ENCODE measurements around the gene KCNG1. TPM values are rescaled to one million over a fixed set of nuclear protein-coding genes. Genes with fewer than 3 reads are reported as not detected.

Gene KCNG1
- total RNA-seq, 2 donors from 2014 or later: 4.9 to 6.2 TPM

GRCh38 chr20:50957798-50958614, 64.9 kb downstream of the KCNG1 start, which contains the start of gene DPM1:
DPM1 (minus strand) TSS chr20:50958532; CDS start chr20:50958523, 9 bp downstream.
- H3K36me3 ChIP-seq (replicated peaks in 1 of 2; ENCODE audit: insufficient read depth in 1 of 2, low read depth in 2 of 2): peaks cover 0 to 2% of the 10 kb centered on the region in 2 donors
- WGBS, 2 donors: 0 to 1% methylated on average over 44 to 52 of the region's 52 CpGs
- no peaks in the 10 kb centered on the region for H3K9me3 ChIP-seq
- TF ChIP-seq CTCF (IDR thresholded peaks at IDR 0.05) (no peak), POLR2A (IDR thresholded peaks at IDR 0.05) (peak; percentile 78 to 97 (median 96))
- peak within 1 kb of the TSS; percentile 59 to 100 for H3K4me3 ChIP-seq
- H3K27me3 ChIP-seq: no peaks in the 10 kb centered on the region
- peak; percentile 84 to 90 (median 90) for DNase-seq
- H3K27ac ChIP-seq: peak within 1 kb of the TSS; percentile 71 to 92 (median 86)
- H3K4me1 ChIP-seq: peaks cover 36% of the 10 kb centered on the region
- intact Hi-C loops (cut with DNase I): no loop called here
- ATAC-seq: peak; percentile 90

- WGBS, 2 donors: 3% methylated on average over 7 of the region's 7 CpGs
- ATAC-seq (no peak), DNase-seq (peak in 1 of 4 donors; percentile 29)
- no peak for TF ChIP-seq POLR2A (IDR thresholded peaks at IDR 0.05)
- TF ChIP-seq CTCF (IDR thresholded peaks at IDR 0.05): no peak
- no peaks in the 10 kb centered on the region for H3K27me3 ChIP-seq
- H3K9me3 ChIP-seq: no peaks in the 10 kb centered on the region
- H3K4me1 ChIP-seq: peaks cover 36% of the 10 kb centered on the region
- intact Hi-C loops (cut with DNase I): no loop called here
- H3K36me3 ChIP-seq (replicated peaks in 1 of 2; ENCODE audit: insufficient read depth in 1 of 2, low read depth in 2 of 2): peaks cover 0 to 2% of the 10 kb centered on the region in 2 donors
- peak overlapping the region in 3 of 4 donors; percentile 82 to 92 (median 91) for H3K27ac ChIP-seq
- H3K4me3 ChIP-seq: peak overlapping the region; percentile 59 to 100
Observed at GRCh38 chr20:50957276-50957675, 65.6 kb downstream of the KCNG1 start.

- DNase-seq (no peak), ATAC-seq (no peak)
- Histone ChIP-seq H3K27ac (no peak overlapping the region), H3K27me3 (no peaks in the 10 kb centered on the region), H3K36me3 (replicated peaks in 1 of 2; ENCODE audit: insufficient read depth in 1 of 2, low read depth in 2 of 2) (peaks cover 0 to 17% of the 10 kb centered on the region in 2 donors), H3K9me3 (no peaks in the 10 kb centered on the region), H3K4me3 (no peak overlapping the region), H3K4me1 (peaks cover 19% of the 10 kb centered on the region)
- TF ChIP-seq POLR2A (IDR thresholded peaks at IDR 0.05): no peak
- no peak for TF ChIP-seq CTCF (IDR thresholded peaks at IDR 0.05)
- intact Hi-C loops (cut with DNase I): no loop called here
Observed at GRCh38 chr20:50953821-50954220, 69.1 kb downstream of the KCNG1 start.

Other genes starting within 250 kb of the KCNG1 start
- gene BCAS4, start 228.0 kb downstream of the KCNG1 start, total RNA-seq: 1 to 10 TPM in 1 of 2 donors, under 1 TPM in 1; under 0.01 to 2.3 TPM
- gene ADNP, start 91.7 kb downstream of the KCNG1 start, total RNA-seq: 10 to 100 TPM; 28.0 to 28.7 TPM
- 10 to 100 TPM; 18.1 to 32.7 TPM for gene DPM1, start 64.6 kb downstream of the KCNG1 start, total RNA-seq
- gene MOCS3, start 64.3 kb downstream of the KCNG1 start, total RNA-seq: 1 to 10 TPM; 2.9 to 3.0 TPM

Data from body of pancreas (tissue), 4 donors.